Chondrocyte (in vitro differentiated cells): ENCODE measurements around the gene TRAF2. TPM values are rescaled to one million over a fixed set of nuclear protein-coding genes. Genes with fewer than 3 reads are reported as not detected.

Source experiments
- DNase-seq: peaks from one replicate; pipeline ENCODE4 v3.0.0; 2021; ENCODE audit warnings: mixed read lengths, low spot score
- H3K27ac Mint-ChIP-seq: one replicate; pipeline ENCODE4 v1.8.0; 2021; ENCODE audit warnings: mild to moderate bottlenecking, moderate library complexity, mixed read lengths; ENCODE audit not compliant: unreplicated experiment
- H3K27me3 Mint-ChIP-seq: 2 replicates; pipeline ENCODE4 v1.8.0; 2021; ENCODE audit warnings: low read depth, mixed read lengths
- H3K36me3 Mint-ChIP-seq: 2 replicates; pipeline ENCODE4 v1.8.0; 2021; ENCODE audit warnings: low read depth, mixed read lengths
- H3K4me1 Mint-ChIP-seq: 2 replicates; pipeline ENCODE4 v1.8.0; 2021; ENCODE audit warnings: low read depth, mild to moderate bottlenecking, mixed read lengths
- H3K4me3 Mint-ChIP-seq: one replicate; pipeline ENCODE4 v1.8.0; 2021; ENCODE audit warnings: mild to moderate bottlenecking, moderate library complexity, mixed read lengths; ENCODE audit not compliant: unreplicated experiment
- H3K9me3 Mint-ChIP-seq: 2 replicates; pipeline ENCODE4 v1.8.0; 2021; ENCODE audit warnings: low read depth, mixed read lengths
- total RNA-seq: library from RNA; stranded (reverse); gene quantifications from 3 replicates; pipeline ENCODE4 v1.2.1, GENCODE V29; 2021
- TF ChIP-seq, protein P1 (sequence below): fragments of 200-600 bp; sonication (generic); IDR thresholded peaks from 2 replicates; pipeline ENCODE4 v1.5.0; 2021; ENCODE audit warnings: antibody characterized with exemption, mild to moderate bottlenecking, moderate library complexity

Gene TRAF2
- total RNA-seq, 1 donor from 2014 or later, result 10.4 TPM

DNA sequence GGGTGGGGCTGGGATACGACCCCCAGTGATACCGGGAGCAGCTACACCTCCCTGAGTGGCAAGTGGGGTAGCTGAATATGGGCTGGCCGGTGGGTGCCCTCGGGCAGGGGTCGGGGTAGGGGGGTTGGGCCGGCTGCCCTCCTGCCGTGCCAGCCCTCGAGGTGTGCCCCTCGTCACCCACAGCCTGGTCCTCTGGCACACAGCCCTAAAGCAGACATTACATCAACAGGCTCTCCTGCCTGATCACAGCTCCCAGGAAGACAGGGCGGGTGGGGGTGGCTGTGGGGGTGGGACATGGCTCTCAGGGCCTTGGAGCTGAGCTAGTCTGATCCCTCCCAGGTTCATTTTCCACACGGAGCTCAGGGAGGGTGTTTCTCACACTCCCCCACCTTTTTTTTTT lies 35.0 kb downstream of the TRAF2 start:
- DNase-seq, result no peak
- no peak overlapping the region for H3K27ac Mint-ChIP-seq
- peaks cover 21% of the 10 kb centered on the region for H3K36me3 Mint-ChIP-seq
- no peak overlapping the region for H3K4me3 Mint-ChIP-seq
- no peaks in the 10 kb centered on the region for H3K4me1 Mint-ChIP-seq
- H3K9me3 Mint-ChIP-seq, result no peaks in the 10 kb centered on the region
- TF ChIP-seq, protein P1, sequence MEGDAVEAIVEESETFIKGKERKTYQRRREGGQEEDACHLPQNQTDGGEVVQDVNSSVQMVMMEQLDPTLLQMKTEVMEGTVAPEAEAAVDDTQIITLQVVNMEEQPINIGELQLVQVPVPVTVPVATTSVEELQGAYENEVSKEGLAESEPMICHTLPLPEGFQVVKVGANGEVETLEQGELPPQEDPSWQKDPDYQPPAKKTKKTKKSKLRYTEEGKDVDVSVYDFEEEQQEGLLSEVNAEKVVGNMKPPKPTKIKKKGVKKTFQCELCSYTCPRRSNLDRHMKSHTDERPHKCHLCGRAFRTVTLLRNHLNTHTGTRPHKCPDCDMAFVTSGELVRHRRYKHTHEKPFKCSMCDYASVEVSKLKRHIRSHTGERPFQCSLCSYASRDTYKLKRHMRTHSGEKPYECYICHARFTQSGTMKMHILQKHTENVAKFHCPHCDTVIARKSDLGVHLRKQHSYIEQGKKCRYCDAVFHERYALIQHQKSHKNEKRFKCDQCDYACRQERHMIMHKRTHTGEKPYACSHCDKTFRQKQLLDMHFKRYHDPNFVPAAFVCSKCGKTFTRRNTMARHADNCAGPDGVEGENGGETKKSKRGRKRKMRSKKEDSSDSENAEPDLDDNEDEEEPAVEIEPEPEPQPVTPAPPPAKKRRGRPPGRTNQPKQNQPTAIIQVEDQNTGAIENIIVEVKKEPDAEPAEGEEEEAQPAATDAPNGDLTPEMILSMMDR, result no peak
- H3K27me3 Mint-ChIP-seq, result no peaks in the 10 kb centered on the region

DNA sequence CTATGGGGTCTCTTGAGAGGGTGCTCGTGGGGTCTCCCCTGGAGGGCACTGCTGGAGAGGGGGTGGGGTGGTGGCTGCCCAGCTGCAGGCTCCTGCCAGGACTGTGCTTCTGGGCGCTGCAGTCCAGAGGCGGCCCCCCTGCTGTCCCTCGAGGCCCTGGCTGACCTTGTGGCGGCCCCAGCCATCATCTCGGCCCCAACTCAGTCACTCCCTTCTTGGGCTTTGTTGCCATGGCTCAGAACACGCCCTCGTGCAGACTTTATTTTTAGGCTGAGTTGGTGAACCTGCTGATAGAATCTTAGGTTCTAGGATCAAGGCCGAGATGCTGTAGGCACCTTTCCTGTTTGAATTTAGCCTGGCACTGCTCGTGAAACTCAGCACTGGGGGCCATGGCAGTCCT lies 35.4 kb downstream of the TRAF2 start:
- Mint-ChIP-seq H3K36me3 (peaks cover 20% of the 10 kb centered on the region), H3K27me3 (no peaks in the 10 kb centered on the region), H3K9me3 (no peaks in the 10 kb centered on the region), H3K4me1 (no peaks in the 10 kb centered on the region), H3K27ac (no peak overlapping the region), H3K4me3 (no peak overlapping the region)
- TF ChIP-seq, protein P1, result no peak
- no peak for DNase-seq

DNA sequence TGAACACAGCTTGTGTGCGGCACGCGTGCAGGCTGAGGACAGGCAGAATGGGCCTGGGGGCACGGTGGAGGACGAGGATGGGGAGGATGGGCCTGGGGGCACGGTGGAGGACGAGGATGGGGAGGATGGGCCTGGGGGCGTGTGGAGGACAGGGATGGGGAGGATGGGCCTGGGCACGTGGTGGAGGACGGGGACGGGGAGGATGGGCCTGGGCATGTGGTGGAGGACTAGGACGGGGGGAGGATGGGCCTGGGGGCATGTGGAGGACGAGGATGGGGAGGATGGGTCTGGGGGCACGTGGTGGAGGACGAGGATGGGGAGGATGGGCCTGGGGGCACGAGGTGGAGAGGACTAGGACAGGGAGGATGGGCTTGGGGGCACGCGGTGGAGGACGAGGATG lies 36.2 kb downstream of the TRAF2 start:
- H3K27ac Mint-ChIP-seq, result no peak overlapping the region
- no peak for DNase-seq
- H3K36me3 Mint-ChIP-seq, result peaks cover 14% of the 10 kb centered on the region
- no peak overlapping the region for H3K4me3 Mint-ChIP-seq
- H3K9me3 Mint-ChIP-seq, result no peaks in the 10 kb centered on the region
- H3K4me1 Mint-ChIP-seq, result no peaks in the 10 kb centered on the region
- TF ChIP-seq, protein P1, result no peak
- no peaks in the 10 kb centered on the region for H3K27me3 Mint-ChIP-seq

DNA sequence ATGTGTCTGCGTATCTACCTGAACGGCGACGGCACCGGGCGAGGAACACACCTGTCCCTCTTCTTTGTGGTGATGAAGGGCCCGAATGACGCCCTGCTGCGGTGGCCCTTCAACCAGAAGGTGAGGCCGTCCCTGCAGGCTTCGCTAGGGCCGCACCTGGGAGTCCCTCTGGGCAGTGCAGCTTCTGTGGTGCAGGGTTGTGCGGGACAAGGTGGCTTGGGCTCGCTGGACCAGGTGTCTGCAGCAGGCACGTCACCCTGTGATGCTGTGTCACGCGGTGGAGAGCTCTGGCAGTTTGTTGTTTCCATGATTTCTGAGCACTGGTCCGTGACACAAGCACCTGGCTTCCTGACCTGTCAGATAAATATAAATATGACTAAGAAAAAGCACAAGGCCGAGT lies 37.6 kb downstream of the TRAF2 start:
- Mint-ChIP-seq H3K27ac (no peak overlapping the region), H3K27me3 (no peaks in the 10 kb centered on the region), H3K36me3 (peaks cover 15% of the 10 kb centered on the region), H3K4me3 (no peak overlapping the region), H3K4me1 (peaks cover 4% of the 10 kb centered on the region), H3K9me3 (no peaks in the 10 kb centered on the region)
- TF ChIP-seq, protein P1, result no peak
- no peak for DNase-seq

DNA sequence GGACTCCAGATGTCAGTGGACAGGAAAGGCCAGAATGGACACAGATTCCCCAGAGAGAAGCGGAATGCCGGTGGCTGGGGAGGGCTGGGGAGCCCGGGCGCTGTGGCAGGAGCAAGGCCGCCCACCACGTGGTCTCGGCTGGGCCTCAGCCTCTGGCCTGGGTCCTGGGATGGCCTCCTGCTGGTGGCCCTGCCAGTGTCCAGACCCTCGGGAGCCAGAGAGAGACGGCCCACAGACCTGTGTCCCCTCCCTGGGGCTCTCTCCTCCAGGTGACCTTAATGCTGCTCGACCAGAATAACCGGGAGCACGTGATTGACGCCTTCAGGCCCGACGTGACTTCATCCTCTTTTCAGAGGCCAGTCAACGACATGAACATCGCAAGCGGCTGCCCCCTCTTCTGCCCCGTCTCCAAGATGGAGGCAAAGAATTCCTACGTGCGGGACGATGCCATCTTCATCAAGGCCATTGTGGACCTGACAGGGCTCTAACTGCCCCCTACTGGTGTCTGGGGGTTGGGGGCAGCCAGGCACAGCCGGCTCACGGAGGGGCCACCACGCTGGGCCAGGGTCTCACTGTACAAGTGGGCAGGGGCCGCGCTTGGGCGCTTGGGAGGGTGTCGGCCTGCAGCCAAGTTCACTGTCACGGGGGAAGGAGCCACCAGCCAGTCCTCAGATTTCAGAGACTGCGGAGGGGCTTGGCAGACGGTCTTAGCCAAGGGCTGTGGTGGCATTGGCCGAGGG lies 39.3 kb downstream of the TRAF2 start:
- H3K36me3 Mint-ChIP-seq, result peaks cover 10% of the 10 kb centered on the region
- H3K4me1 Mint-ChIP-seq, result peaks cover 4% of the 10 kb centered on the region
- no peak overlapping the region for H3K27ac Mint-ChIP-seq
- no peak overlapping the region for H3K4me3 Mint-ChIP-seq
- H3K27me3 Mint-ChIP-seq, result no peaks in the 10 kb centered on the region
- TF ChIP-seq, protein P1, result no peak
- no peaks in the 10 kb centered on the region for H3K9me3 Mint-ChIP-seq
- no peak for DNase-seq
